Endothelial cell of umbilical vein (primary cell): ENCODE measurements around the gene CAPN1.

Experiments used
- MAX ChIP-seq: IDR thresholded peaks from 2 replicates; pipeline ENCODE4 v1.6.1; 2011; ENCODE audit not compliant: insufficient read depth, insufficient read length
- MYC ChIP-seq: IDR thresholded peaks from one replicate; pipeline ENCODE4 v1.6.1; 2011; ENCODE audit warnings: mild to moderate bottlenecking, low read depth, low read length
- POLR2A ChIP-seq: IDR thresholded peaks from 2 replicates; pipeline ENCODE4 v1.6.1; 2012; ENCODE audit warnings: low read depth, mild to moderate bottlenecking, control low read depth, low read length
- POLR2AphosphoS5 ChIP-seq: IDR thresholded peaks from 2 replicates; pipeline ENCODE4 v1.6.1; 2012; ENCODE audit warnings: low read depth, mild to moderate bottlenecking, control low read depth, low read length, moderate library complexity; ENCODE audit not compliant: insufficient read depth
- TF ChIP-seq, protein P1 (sequence below), 2 donors: IDR thresholded peaks; 1 replicate in 1 of 2; 2 replicates in 1 of 2; pipeline ENCODE4 v1.5.1; 2011; ENCODE audit warnings: low read length in 2 of 2, mild to moderate bottlenecking in 2 of 2, moderate library complexity in 2 of 2, control low read depth in 1 of 2, inconsistent platforms in 1 of 2, low read depth in 1 of 2; ENCODE audit not compliant: insufficient read depth in 1 of 2; ENCODE audit errors: extremely low read depth in 1 of 2

- TF ChIP-seq POLR2A (no peak), MAX (no peak), POLR2AphosphoS5 (no peak), MYC (no peak)
- TF ChIP-seq, protein P1, sequence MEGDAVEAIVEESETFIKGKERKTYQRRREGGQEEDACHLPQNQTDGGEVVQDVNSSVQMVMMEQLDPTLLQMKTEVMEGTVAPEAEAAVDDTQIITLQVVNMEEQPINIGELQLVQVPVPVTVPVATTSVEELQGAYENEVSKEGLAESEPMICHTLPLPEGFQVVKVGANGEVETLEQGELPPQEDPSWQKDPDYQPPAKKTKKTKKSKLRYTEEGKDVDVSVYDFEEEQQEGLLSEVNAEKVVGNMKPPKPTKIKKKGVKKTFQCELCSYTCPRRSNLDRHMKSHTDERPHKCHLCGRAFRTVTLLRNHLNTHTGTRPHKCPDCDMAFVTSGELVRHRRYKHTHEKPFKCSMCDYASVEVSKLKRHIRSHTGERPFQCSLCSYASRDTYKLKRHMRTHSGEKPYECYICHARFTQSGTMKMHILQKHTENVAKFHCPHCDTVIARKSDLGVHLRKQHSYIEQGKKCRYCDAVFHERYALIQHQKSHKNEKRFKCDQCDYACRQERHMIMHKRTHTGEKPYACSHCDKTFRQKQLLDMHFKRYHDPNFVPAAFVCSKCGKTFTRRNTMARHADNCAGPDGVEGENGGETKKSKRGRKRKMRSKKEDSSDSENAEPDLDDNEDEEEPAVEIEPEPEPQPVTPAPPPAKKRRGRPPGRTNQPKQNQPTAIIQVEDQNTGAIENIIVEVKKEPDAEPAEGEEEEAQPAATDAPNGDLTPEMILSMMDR (IDR thresholded peaks at IDR 0.05; ENCODE audit: extremely low read depth in 1 of 2, insufficient read depth in 1 of 2, low read depth in 1 of 2, low read length in 2 of 2) = no peak
Observed at GRCh38 chr11:65189191-65189590, 7.5 kb downstream of the CAPN1 start.
